Keratinocyte (primary cell): ENCODE results near the gene RAPGEF1. TPM values are rescaled to one million over a fixed set of nuclear protein-coding genes. Genes with fewer than 3 reads are reported as not detected.

ENCODE experiments used
- DNase-seq: peaks from one replicate; pipeline ENCODE4 v3.0.0-alpha.2; 2011; ENCODE audit warnings: low read depth, missing footprints, low spot score
- FAIRE-seq: peaks from 2 replicates; lab custom pipeline; 2011; peaks lifted over from hg19 to GRCh38; lab: Jason Lieb, UNC
- H2AFZ ChIP-seq: 2 replicates; pipeline ENCODE4 v1.6.0; 2012; ENCODE audit warnings: low read length, control low read depth, inconsistent platforms; ENCODE audit not compliant: control insufficient read depth
- H3K27ac ChIP-seq: 2 replicates; pipeline ENCODE4 v1.5.1; 2011; ENCODE audit warnings: low read length; ENCODE audit not compliant: control insufficient read depth, insufficient read depth
- H3K27me3 ChIP-seq: 3 replicates; pipeline ENCODE4 v1.6.0; 2011; ENCODE audit warnings: low read length; ENCODE audit not compliant: control insufficient read depth, insufficient read depth; ENCODE audit errors: extremely low read depth
- H3K36me3 ChIP-seq, 2 experiments: 2 replicates in 1 of 2; 3 replicates in 1 of 2; pipeline ENCODE4 v1.5.1; 2011; ENCODE audit warnings: low read length in 2 of 2, mild to moderate bottlenecking in 1 of 2; ENCODE audit not compliant: control insufficient read depth in 2 of 2, insufficient read depth in 2 of 2; ENCODE audit errors: extremely low read depth in 1 of 2
- H3K4me1 ChIP-seq: 3 replicates; pipeline ENCODE4 v1.5.1; 2011; ENCODE audit warnings: low read length; ENCODE audit not compliant: control insufficient read depth, insufficient read depth; ENCODE audit errors: extremely low read depth
- H3K4me2 ChIP-seq: 3 replicates; pipeline ENCODE4 v1.6.0; 2011; ENCODE audit warnings: low read depth, low read length; ENCODE audit not compliant: control insufficient read depth, insufficient read depth; ENCODE audit errors: extremely low read depth
- H3K4me3 ChIP-seq, 3 experiments: fragments of 200-600 bp in 1 of 3; sonication (generic) in 1 of 3; 2 replicates in 2 of 3; 3 replicates in 1 of 3; pipeline ENCODE4 v1.5.1; 2011 to 2016; ENCODE audit warnings: low read length in 3 of 3, mild to moderate bottlenecking in 3 of 3, control low read depth in 2 of 3, inconsistent platforms in 1 of 3, low read depth in 1 of 3, mixed read lengths in 1 of 3, mixed run types in 1 of 3, moderate library complexity in 1 of 3; ENCODE audit not compliant: control insufficient read depth in 2 of 3, insufficient read depth in 2 of 3; ENCODE audit errors: extremely low read depth in 1 of 3
- H3K79me2 ChIP-seq: 2 replicates; pipeline ENCODE4 v1.6.0; 2012; ENCODE audit warnings: low read length; ENCODE audit not compliant: control insufficient read depth, insufficient read depth
- H3K9ac ChIP-seq: 3 replicates; pipeline ENCODE4 v1.6.0; 2011; ENCODE audit warnings: low read length; ENCODE audit not compliant: control insufficient read depth, insufficient read depth; ENCODE audit errors: extremely low read depth
- H3K9me1 ChIP-seq: 3 replicates; pipeline ENCODE4 v1.6.0; 2011; ENCODE audit warnings: low read length; ENCODE audit not compliant: control insufficient read depth, insufficient read depth; ENCODE audit errors: extremely low read depth
- H3K9me3 ChIP-seq: 2 replicates; pipeline ENCODE4 v1.5.1; 2012; ENCODE audit warnings: low read depth, low read length; ENCODE audit not compliant: control insufficient read depth
- H4K20me1 ChIP-seq: 3 replicates; pipeline ENCODE4 v1.6.0; 2011; ENCODE audit warnings: low read length; ENCODE audit not compliant: control insufficient read depth, insufficient read depth; ENCODE audit errors: extremely low read depth
- CTCF ChIP-seq, 3 experiments: IDR thresholded peaks in 1 of 3; conservative IDR thresholded peaks in 1 of 3; optimal IDR thresholded peaks in 1 of 3; 2 replicates in 2 of 3; 3 replicates in 1 of 3; pipeline versions ENCODE3 to v1.5.1; 2011; ENCODE audit warnings: low read length in 3 of 3, mild to moderate bottlenecking in 3 of 3, moderate library complexity in 2 of 3, control low read depth in 1 of 3, inconsistent platforms in 1 of 3; ENCODE audit not compliant: insufficient read depth in 2 of 3; ENCODE audit errors: extremely low read depth in 1 of 3
- EZH2 ChIP-seq: IDR thresholded peaks from one replicate; pipeline ENCODE4 v1.6.1; 2012; ENCODE audit warnings: inconsistent platforms, mild to moderate bottlenecking, low read length, moderate library complexity
- dilution Hi-C: fragments of 300-500 bp; cut with MboI; formaldehyde crosslinking; loops from one replicate; pipeline ENCODE4 v1.7.0; 2020; ENCODE audit warnings: low sequenced_read_pairs; ENCODE audit not compliant: extremely low pct_ligation_motif_present
- polyA plus RNA-seq, 5 experiments: library from polyadenylated mRNA; depleted of rRNA in 3 of 5; stranded (reverse) in 3 of 5; stranded (forward) in 1 of 5; unstranded in 1 of 5; fragments of >200 nt; gene quantifications; 1 replicate in 1 of 5; 2 replicates in 3 of 5; 3 replicates in 1 of 5; pipeline versions ENCODE4 v1.2.1 to v1.2.3, GENCODE V29; 2011 to 2012; ENCODE audit warnings: missing spikeins in 2 of 5, low read depth in 1 of 5, low replicate concordance in 1 of 5

RAPGEF1 gene
- polyA plus RNA-seq, 1 donor (not counting 4 experiments of a cell fraction or from before 2014, with no cell fraction given): 18.5 TPM

- no peak overlapping the region for H3K27ac ChIP-seq
- H3K9me3 ChIP-seq: no peaks in the 10 kb centered on the region
- no peak for TF ChIP-seq EZH2
- no peak for TF ChIP-seq CTCF (optimal IDR thresholded peaks at IDR 0.05 in 1 of 3, IDR thresholded peaks at IDR 0.05 in 1 of 3, conservative IDR thresholded peaks at IDR 0.05 in 1 of 3; ENCODE audit: extremely low read depth in 1 of 3, insufficient read depth in 2 of 3, low read length in 3 of 3)
- H3K4me2 ChIP-seq: no peak overlapping the region
- no peak overlapping the region for H3K4me3 ChIP-seq
- no peaks in the 10 kb centered on the region for H3K9me1 ChIP-seq
- H4K20me1 ChIP-seq: peaks cover 5% of the 10 kb centered on the region
- H3K36me3 ChIP-seq: no peaks in the 10 kb centered on the region
- H3K9ac ChIP-seq: no peak overlapping the region
- no peak overlapping the region for H2AFZ ChIP-seq
- dilution Hi-C loops: no loop called here
- DNase-seq (no peak), FAIRE-seq (no peak)
- H3K27me3 ChIP-seq: peaks cover 3% of the 10 kb centered on the region
- H3K4me1 ChIP-seq: no peaks in the 10 kb centered on the region
- no peaks in the 10 kb centered on the region for H3K79me2 ChIP-seq
These were observed 36.2 kb upstream of the RAPGEF1 start for GRCh38 chr9:131776036-131776435.

- no peak for FAIRE-seq
- Histone ChIP-seq H3K9me1 (no peaks in the 10 kb centered on the region), H3K9ac (no peak overlapping the region), H2AFZ (no peak overlapping the region), H3K27me3 (peaks cover 13% of the 10 kb centered on the region), H3K79me2 (no peaks in the 10 kb centered on the region), H3K9me3 (no peaks in the 10 kb centered on the region), H3K4me1 (peaks cover 1% of the 10 kb centered on the region), H3K4me3 (no peak overlapping the region), H3K36me3 (no peaks in the 10 kb centered on the region), H3K27ac (no peak overlapping the region), H4K20me1 (peaks cover 5% of the 10 kb centered on the region), H3K4me2 (no peak overlapping the region)
- DNase-seq: no peak
- TF ChIP-seq CTCF (optimal IDR thresholded peaks at IDR 0.05 in 1 of 3, IDR thresholded peaks at IDR 0.05 in 1 of 3, conservative IDR thresholded peaks at IDR 0.05 in 1 of 3; ENCODE audit: extremely low read depth in 1 of 3, insufficient read depth in 2 of 3, low read length in 3 of 3): no peak
- dilution Hi-C loops: no loop called here
These were observed 34.8 kb upstream of the RAPGEF1 start for GRCh38 chr9:131774636-131775035.
